Activated T-cell treated with anti-CD3 and anti-CD28 coated beads, Interleukin-2, amount 50 U/mL, for 4 hours (primary cell): ENCODE results near the gene SDCCAG8. TPM values are rescaled to one million over a fixed set of nuclear protein-coding genes. Genes with fewer than 3 reads are reported as not detected.

Source experiments
- ATAC-seq, 2 donors: fragments of 200-7000 bp; cut with Tn5 transposase; one replicate each; pipeline ENCODE4 v1.10.0; 2021
- DNase-seq: peaks from one replicate; pipeline ENCODE4 v3.0.0-alpha.2; 2020
- H3K27me3 Mint-ChIP-seq: one replicate; pipeline ENCODE4 v1.8.0; 2021; ENCODE audit warnings: low read depth, mixed read lengths
- H3K36me3 Mint-ChIP-seq: one replicate; pipeline ENCODE4 v1.8.0; 2022; ENCODE audit warnings: mixed read lengths; ENCODE audit not compliant: insufficient read depth
- H3K4me1 Mint-ChIP-seq: one replicate; pipeline ENCODE4 v1.8.0; 2021; ENCODE audit warnings: low read depth, mixed read lengths
- H3K4me3 Mint-ChIP-seq: one replicate; pipeline ENCODE4 v1.8.0; 2021; ENCODE audit warnings: mild to moderate bottlenecking, moderate library complexity, mixed read lengths
- H3K9me3 Mint-ChIP-seq: one replicate; pipeline ENCODE4 v1.8.0; 2021; ENCODE audit warnings: mixed read lengths
- total RNA-seq, 3 donors: library from RNA; stranded (reverse); gene quantifications; one replicate each; pipeline ENCODE4 v1.2.1, GENCODE V29; 2021

Gene SDCCAG8
- total RNA-seq, 3 donors from 2014 or later, result 8.2 to 14.4 (median 11.6) TPM

DNA sequence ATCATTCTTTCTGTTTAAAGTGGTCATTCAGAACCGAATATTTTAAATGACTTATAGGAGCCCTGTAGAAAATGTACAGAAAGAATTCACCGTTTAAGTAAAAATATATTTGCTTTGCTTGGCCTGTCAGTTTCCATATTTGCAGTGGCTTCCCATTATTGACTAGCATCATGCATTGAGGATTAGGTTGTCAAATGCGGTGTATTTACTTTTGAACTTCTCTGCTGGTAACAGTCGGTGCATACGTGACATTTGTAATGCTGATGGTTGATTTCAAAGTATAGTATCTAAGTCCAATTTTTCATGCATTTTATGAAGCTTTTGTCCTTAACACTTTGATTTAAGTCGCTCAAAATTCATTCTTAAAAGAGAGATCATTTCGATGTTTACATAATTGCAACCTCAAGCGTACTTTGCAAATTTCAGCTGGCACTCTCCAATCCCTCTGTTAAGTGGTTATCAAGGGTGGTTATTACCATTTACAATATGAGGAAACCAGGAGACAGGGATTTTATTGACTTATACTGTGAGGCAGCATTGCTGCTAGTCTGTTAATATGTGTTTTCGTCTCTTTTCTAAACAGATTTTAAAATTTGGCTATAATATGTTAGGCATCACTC, 201.6 kb downstream of the SDCCAG8 start:
- Mint-ChIP-seq H3K4me3 (no peak overlapping the region), H3K27me3 (no peaks in the 10 kb centered on the region), H3K9me3 (no peaks in the 10 kb centered on the region), H3K36me3 (peaks cover 14% of the 10 kb centered on the region), H3K4me1 (no peaks in the 10 kb centered on the region)
- no peak for ATAC-seq
- DNase-seq, result no peak

DNA sequence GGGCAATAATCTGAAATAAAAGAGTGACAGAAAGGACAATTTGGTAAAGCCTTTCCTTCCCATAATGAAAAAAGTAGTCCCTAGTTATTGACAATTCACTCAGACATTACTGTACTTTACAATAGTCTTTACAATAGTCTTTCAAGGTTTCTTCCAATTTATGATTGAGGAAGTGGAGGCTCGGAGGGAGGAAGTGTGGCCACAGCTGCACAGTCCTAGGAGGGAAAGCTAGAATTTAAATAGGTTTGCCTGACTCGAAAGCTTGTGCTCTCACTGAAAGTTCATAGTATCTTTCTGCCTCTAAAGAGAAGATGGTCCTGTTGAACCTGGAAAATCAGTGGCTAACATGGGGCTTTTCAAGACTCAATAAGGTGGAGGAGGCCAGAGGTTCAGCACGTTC, 203.2 kb downstream of the SDCCAG8 start:
- no peaks in the 10 kb centered on the region for H3K9me3 Mint-ChIP-seq
- H3K4me3 Mint-ChIP-seq, result no peak overlapping the region
- H3K27me3 Mint-ChIP-seq, result no peaks in the 10 kb centered on the region
- no peak for DNase-seq
- H3K36me3 Mint-ChIP-seq, result peaks cover 16% of the 10 kb centered on the region
- ATAC-seq, result no peak
- no peaks in the 10 kb centered on the region for H3K4me1 Mint-ChIP-seq

DNA sequence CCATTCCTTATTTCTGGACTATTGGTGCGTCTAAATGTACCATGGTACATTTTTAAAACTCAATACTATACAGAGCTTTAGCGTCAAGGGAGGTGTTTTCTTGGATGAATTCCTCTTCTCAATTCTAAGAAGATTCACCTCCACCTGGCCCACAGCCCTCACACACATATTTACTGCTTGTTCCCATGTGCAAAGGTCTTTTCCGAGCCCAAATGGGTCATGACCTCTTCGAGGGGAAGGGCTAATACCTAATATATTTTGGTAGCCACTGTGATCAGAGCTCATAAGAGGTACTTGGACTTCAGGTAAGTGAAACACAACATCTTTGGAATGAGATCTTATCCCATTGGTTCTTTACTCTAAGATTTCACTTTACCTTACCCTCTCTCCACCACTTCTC, 205.9 kb downstream of the SDCCAG8 start:
- Mint-ChIP-seq H3K4me3 (no peak overlapping the region), H3K9me3 (no peaks in the 10 kb centered on the region), H3K36me3 (peaks cover 13% of the 10 kb centered on the region), H3K27me3 (no peaks in the 10 kb centered on the region), H3K4me1 (no peaks in the 10 kb centered on the region)
- DNase-seq, result no peak
- no peak for ATAC-seq

DNA sequence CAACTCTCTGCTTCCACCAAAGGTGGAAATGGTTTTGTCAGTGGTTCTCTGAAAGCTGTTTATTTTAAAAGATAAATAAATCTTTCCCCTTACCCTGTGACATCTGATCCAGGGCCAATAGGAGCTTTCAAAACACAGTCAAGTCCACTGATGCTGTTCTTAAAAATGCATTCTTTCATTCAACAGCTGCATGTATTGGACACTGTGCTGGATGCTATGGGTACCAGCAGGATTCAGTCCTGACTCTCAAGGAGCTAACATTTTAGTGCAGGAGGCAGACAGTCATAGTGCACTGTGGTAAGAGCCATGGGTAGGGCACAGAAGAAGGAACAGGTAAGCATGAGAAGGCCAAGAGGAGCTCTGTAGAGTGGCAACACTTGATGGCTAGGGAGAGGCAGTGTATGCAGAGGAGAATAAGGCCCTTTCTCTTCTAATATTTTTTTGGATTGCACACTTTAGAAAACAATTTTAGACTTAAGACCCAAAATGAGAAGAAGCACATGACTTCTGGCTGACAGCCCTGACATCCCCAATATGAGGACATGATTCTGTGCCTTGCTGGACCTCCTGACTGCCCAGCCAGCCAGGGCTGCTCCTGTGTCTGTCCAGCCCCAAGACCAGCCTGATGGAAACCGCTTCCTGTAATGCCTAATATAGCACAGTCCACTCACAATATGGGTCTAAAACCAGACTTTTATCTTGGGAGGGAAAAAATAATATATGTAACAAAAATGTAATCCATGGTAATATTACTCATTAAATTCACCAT, 207.3 kb downstream of the SDCCAG8 start:
- no peak for ATAC-seq

DNA sequence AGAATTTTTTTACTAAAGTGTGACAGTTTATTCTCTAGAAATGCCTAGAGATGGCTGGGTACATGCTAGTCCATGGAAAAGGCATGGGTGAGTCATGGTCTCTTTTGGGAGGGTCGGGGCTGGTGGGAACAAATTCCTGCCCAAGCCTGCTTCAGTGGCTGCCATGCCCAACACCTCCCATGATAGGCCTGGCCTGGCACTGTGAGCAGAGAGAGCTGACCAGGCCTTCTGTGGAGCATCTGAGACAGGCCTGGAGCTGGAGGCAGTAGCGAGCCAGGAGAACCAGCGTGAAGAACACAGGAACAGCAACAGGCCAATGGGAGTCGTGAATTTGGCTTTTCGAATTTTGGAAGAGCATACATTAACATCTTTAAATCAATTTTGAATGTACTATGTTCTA, 209.2 kb downstream of the SDCCAG8 start:
- peaks cover 9% of the 10 kb centered on the region for H3K36me3 Mint-ChIP-seq
- DNase-seq (no peak), ATAC-seq (no peak)
- no peak overlapping the region for H3K4me3 Mint-ChIP-seq
- H3K9me3 Mint-ChIP-seq, result no peaks in the 10 kb centered on the region
- no peaks in the 10 kb centered on the region for H3K4me1 Mint-ChIP-seq
- H3K27me3 Mint-ChIP-seq, result no peaks in the 10 kb centered on the region

More for the DNA sequence above, 207.3 kb downstream of the SDCCAG8 start:
- no peak for DNase-seq
- H3K27me3 Mint-ChIP-seq, result no peaks in the 10 kb centered on the region
- H3K9me3 Mint-ChIP-seq, result no peaks in the 10 kb centered on the region
- H3K4me3 Mint-ChIP-seq, result no peak overlapping the region
- peaks cover 12% of the 10 kb centered on the region for H3K36me3 Mint-ChIP-seq
- no peaks in the 10 kb centered on the region for H3K4me1 Mint-ChIP-seq

DNA sequence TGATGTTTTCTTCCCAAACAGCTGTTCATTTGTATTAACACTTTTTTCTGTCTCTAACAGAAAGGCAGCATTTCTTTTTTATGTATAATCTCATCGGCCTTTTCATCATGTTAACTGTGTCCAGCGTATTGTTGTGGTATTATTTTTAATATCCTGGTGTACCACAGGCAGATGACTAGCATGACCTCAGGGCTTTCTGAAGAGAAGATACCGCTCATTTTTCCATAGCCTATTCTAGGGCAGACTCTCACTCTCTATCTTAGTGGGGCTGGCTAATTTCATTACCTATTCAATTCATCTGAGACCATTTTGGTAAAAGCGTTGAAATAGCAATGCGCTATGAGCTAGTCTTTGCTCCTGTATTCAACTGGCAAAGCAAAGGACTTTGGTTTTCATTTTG, 209.9 kb downstream of the SDCCAG8 start:
- no peaks in the 10 kb centered on the region for H3K27me3 Mint-ChIP-seq
- no peak overlapping the region for H3K4me3 Mint-ChIP-seq
- no peak for DNase-seq
- no peaks in the 10 kb centered on the region for H3K4me1 Mint-ChIP-seq
- no peak for ATAC-seq
- no peaks in the 10 kb centered on the region for H3K9me3 Mint-ChIP-seq
- H3K36me3 Mint-ChIP-seq, result peaks cover 8% of the 10 kb centered on the region

DNA sequence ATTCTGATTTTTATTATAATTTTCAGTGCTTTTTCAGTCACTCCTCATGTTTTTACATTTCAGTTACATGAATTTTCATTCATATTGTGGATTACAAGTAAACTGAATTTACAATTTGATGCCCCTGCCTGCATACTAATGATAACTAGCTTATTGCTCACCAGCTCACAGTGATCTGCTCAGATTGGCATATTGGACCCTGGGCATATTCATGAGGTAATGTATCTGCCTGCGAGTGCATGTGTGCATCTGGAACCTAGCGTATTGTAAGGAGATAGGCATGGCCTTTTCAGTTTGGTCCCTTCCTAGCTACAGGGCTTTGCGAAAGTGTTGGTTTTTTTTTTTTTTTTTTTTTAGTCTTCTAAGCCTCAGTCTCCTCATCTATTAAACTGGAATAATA, 213.7 kb downstream of the SDCCAG8 start:
- DNase-seq (no peak), ATAC-seq (no peak)
- H3K4me1 Mint-ChIP-seq, result peaks cover 9% of the 10 kb centered on the region
- no peaks in the 10 kb centered on the region for H3K9me3 Mint-ChIP-seq
- H3K27me3 Mint-ChIP-seq, result no peaks in the 10 kb centered on the region
- no peak overlapping the region for H3K4me3 Mint-ChIP-seq
- peaks cover 2% of the 10 kb centered on the region for H3K36me3 Mint-ChIP-seq

DNA sequence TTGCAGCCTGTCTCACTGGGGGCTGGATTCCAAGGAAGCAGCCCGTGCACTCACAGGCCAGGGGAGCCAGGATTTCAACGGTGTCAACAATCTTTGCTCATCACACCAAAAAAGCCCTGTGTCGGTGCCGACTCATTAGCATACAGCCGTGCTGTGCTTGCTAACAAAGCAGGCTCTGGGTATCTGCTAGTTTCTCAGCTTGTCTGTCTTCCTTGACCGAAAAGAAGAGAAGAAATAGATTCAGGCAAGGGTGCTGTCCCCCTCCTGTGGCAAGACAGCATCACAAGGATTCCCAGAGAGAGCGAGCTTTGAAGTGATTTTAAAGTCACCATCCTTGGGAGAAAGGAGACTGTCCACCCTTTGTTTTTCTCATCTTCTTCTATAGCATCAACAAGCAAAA, 214.7 kb downstream of the SDCCAG8 start:
- Mint-ChIP-seq H3K4me1 (peaks cover 9% of the 10 kb centered on the region), H3K4me3 (no peak overlapping the region), H3K36me3 (peaks cover 5% of the 10 kb centered on the region), H3K9me3 (no peaks in the 10 kb centered on the region), H3K27me3 (no peaks in the 10 kb centered on the region)
- no peak for ATAC-seq
- no peak for DNase-seq

DNA sequence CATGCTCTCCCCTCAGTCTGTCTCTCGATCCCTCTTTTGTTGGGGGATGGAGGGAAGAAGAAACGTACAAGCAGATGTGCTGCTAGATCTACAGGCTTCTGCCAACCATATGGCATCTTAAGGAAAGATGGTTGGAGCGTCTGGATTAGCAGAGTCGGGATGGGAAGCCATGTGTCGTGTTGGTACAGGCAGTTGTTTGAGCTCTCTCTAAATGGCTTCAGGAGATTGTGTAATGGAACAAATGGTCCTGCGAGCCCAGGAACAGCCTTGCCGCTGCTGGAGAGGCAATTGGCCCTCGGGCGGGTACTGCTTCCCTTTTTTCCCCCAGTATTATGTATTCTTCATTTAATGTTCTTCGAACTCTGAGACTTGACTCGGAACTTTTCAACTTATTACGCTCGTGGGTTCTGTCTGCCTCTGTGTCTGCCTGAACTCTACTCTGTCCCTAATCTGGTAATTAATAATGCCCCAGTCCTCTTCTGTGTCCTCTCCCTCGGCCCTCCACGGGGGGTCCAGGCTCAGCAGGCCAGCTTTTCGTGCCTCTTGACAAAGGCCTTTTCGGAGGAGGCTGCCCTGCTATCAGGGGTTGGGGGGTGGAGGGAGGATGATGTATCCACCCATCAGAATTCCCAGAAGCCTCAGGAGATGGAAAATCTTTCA, 215.3 kb downstream of the SDCCAG8 start:
- H3K36me3 Mint-ChIP-seq, result peaks cover 7% of the 10 kb centered on the region
- H3K9me3 Mint-ChIP-seq, result no peaks in the 10 kb centered on the region
- no peak for DNase-seq
- peaks cover 9% of the 10 kb centered on the region for H3K4me1 Mint-ChIP-seq
- no peak overlapping the region for H3K4me3 Mint-ChIP-seq
- no peak for ATAC-seq
- H3K27me3 Mint-ChIP-seq, result no peaks in the 10 kb centered on the region

DNA sequence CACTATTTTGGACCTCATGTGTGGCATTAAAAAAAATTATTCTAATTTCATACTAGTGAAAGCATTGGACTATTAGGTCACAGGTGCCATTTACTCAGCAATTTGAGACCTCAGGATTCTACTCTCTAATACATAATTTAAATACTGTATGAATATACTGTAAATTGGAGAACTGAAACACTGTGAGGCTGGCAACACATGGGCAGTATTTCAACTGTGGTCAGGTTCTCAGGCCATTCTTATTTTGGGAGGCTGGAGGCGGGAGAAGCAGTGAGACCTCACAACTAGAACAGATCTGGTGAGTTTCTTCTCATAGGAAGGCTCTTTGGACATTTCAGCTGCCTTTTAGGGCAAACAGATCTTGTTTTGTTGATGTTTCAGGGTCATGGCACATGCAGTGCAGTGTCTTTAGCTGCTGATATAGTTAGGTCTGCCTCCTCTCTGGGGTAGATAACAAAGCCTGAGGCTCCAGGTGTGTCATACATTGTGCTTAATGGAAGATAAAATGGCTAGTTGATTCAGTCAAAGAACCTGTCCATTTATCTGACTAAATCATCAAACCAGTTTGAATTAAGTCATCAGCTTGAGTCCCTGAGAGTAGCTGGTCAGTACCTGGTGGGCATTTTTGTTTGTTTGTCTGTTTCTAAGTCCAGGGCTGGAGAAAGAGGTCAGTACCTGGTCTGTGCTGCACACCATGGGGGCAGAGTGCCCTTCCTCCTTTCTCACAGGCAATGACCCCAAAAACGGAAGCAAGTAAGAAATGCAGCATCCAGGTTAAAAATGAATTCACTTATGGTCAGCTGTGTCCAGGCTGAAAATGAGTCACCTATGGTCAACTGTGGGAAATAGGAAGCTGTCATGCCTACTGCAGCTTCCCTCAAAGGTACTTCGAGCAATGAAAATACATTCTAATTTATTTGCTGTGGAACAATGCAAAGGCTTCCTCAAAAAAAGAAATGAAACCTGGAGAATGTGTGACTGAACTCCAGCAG, 216.2 kb downstream of the SDCCAG8 start:
- H3K36me3 Mint-ChIP-seq, result peaks cover 11% of the 10 kb centered on the region
- DNase-seq (no peak), ATAC-seq (no peak)
- H3K27me3 Mint-ChIP-seq, result no peaks in the 10 kb centered on the region
- no peak overlapping the region for H3K4me3 Mint-ChIP-seq
- H3K9me3 Mint-ChIP-seq, result no peaks in the 10 kb centered on the region
- H3K4me1 Mint-ChIP-seq, result peaks cover 9% of the 10 kb centered on the region

DNA sequence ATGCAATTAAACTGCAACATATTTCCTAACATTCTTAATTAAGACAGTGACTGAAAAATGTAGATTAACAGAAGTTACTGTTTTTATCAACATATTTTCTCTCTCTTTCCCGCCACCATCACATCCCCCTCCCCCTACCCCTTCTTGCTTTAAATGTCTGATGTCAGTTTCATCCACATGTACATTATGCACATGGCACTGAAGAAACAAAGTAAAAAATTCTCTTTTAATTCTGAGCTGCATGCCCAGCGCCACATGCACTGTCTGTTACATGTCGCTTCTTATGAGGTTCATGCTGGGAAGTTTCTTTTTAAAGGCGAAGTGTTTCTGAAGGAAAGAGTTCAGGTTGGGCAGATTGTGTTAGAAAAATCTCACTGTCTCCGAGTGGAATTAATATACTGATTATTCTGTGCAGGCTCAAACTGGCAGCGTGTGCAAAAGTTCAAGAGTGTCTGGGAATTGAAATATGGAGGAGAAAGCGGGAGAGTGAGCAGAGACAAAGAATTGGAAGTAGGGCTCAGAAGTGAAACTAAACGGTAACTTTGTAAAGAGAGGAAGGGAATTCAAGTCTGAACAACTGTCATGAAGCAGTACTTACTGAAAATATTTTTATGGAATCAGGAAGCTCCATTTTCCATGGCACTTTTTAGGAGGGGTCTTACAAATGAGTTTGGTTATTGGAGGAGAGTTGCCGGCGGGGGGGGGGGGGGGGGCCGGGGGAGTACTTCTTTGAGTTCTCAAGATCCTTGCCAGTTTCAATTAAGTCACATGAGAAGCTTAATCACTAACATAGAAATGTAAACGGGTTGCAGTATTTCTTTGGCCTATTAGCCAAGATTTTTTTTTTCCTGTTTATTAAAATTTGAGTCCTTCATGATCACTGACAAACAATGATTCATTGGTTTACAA, 217.6 kb downstream of the SDCCAG8 start:
- ATAC-seq (no peak), DNase-seq (no peak)
- Mint-ChIP-seq H3K4me3 (peak overlapping the region; percentile 75), H3K4me1 (peaks cover 9% of the 10 kb centered on the region), H3K36me3 (peaks cover 11% of the 10 kb centered on the region), H3K27me3 (no peaks in the 10 kb centered on the region), H3K9me3 (no peaks in the 10 kb centered on the region)

DNA sequence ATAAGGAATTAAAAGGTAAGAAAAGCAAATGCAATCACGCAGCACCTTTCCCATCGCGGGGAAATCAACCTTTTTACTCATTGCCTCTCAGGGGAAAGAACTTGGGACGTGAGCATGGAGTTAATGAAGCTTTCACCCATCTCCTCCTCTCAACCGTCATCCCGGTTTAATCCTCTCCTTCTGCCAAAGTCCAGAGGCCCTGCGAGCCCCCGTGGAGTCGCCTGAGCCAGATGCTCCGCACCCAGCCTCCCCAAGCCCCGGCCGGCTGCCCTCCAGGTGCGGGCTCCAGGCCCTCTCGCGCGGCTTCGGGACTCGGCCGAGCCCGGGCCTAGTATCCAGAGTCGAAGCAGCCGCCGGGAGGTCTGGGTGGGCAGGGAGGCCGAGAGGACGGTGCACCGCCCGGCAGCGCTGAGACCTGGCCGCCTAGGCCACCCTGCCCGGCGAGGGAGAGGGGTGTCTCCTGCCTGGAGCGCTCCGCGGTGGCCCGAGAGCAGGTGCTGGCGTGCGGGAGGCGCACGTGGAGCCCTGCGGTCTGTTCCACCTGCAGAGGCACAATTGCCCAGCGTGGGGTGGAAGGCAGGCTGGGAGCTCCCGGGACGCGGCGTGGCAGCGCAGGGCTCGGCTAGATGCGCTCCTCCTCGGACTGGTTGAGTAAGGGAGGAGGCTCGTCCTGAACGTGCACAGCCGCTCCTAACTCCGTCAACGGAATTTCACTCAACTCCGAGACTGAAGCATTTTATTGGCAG, 218.5 kb downstream of the SDCCAG8 start:
- DNase-seq (no peak), ATAC-seq (no peak)
- Mint-ChIP-seq H3K9me3 (no peaks in the 10 kb centered on the region), H3K4me3 (no peak overlapping the region), H3K4me1 (peaks cover 9% of the 10 kb centered on the region), H3K36me3 (peaks cover 11% of the 10 kb centered on the region), H3K27me3 (no peaks in the 10 kb centered on the region)

DNA sequence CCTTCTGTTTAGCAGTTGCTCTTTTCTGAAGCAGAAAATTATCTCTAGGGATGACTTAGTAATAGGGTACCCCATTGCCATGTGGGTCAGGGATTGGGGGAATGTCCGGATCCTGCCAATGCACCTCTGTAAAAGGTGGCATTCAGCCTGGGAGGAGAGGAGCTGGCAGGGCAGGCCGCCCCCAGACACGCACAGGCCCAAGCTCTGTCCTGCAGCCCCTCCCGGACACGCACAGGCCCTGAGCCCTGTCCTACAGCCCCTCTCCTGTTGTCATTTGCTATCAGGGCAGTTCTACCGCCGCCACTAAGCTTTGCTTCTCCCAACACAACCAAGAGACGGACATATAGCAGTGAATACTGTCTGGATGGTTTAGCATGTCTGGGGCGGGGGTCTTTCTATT, 219.1 kb downstream of the SDCCAG8 start:
- no peak for DNase-seq
- Mint-ChIP-seq H3K36me3 (peaks cover 11% of the 10 kb centered on the region), H3K9me3 (no peaks in the 10 kb centered on the region), H3K4me3 (no peak overlapping the region), H3K4me1 (peaks cover 9% of the 10 kb centered on the region), H3K27me3 (no peaks in the 10 kb centered on the region)
- ATAC-seq, result no peak
